ENCODE data around the gene SCT.

SCT gene

GRCh38 chr11:617199-617911 is 9.6 kb downstream of the SCT start:
- no peak overlapping the region for H3K4me3 ChIP-seq (ENCODE audit: low read depth, low read length)
- no peak for DNase-seq (ENCODE audit: low read depth)
- TF ChIP-seq CTCF (IDR thresholded peaks at IDR 0.05; ENCODE audit: control insufficient read depth, extremely low read depth, insufficient read depth), result no peak

GRCh38 chr11:616320-617198 is 10.4 kb downstream of the SCT start:
- no peak for DNase-seq (ENCODE audit: low read depth)
- H3K4me3 ChIP-seq (ENCODE audit: low read depth, low read length), result peak overlapping the region; percentile 59
- no peak for TF ChIP-seq CTCF (IDR thresholded peaks at IDR 0.05; ENCODE audit: control insufficient read depth, extremely low read depth, insufficient read depth)

- DNase-seq (ENCODE audit: low read depth), result peak; percentile 73
- no peak for TF ChIP-seq CTCF (IDR thresholded peaks at IDR 0.05; ENCODE audit: control insufficient read depth, extremely low read depth, insufficient read depth)
- peak within 1 kb of the TSS; percentile 59 for H3K4me3 ChIP-seq (ENCODE audit: low read depth, low read length)
These were observed 11.3 kb downstream of the SCT start, which contains the start of gene IRF7 for GRCh38 chr11:615504-616319. Gene IRF7 (minus strand): TSS chr11:615950. CDS start chr11:615364, 586 bp downstream.

GRCh38 chr11:614623-615503 is 12.1 kb downstream of the SCT start:
- peak; percentile 25 for DNase-seq (ENCODE audit: low read depth)
- peak overlapping the region; percentile 59 for H3K4me3 ChIP-seq (ENCODE audit: low read depth, low read length)
- TF ChIP-seq CTCF (IDR thresholded peaks at IDR 0.05; ENCODE audit: control insufficient read depth, extremely low read depth, insufficient read depth), result no peak

GRCh38 chr11:614021-614622 is 12.9 kb downstream of the SCT start:
- no peak for TF ChIP-seq CTCF (IDR thresholded peaks at IDR 0.05; ENCODE audit: control insufficient read depth, extremely low read depth, insufficient read depth)
- H3K4me3 ChIP-seq (ENCODE audit: low read depth, low read length), result peak overlapping the region; percentile 59

More at GRCh38 chr11:614021-614622, 12.9 kb downstream of the SCT start:
- DNase-seq (ENCODE audit: low read depth), result no peak

Data from LNCaP clone FGC (cell line).